ENCODE results near the gene OTX1.

OTX1 gene

GRCh38 chr2:63035660-63036059 is 15.0 kb upstream of the OTX1 start:
- H3K27ac ChIP-seq = no peak overlapping the region
- TF ChIP-seq CTCF (conservative IDR thresholded peaks at IDR 0.05) (no peak), ZFX (IDR thresholded peaks at IDR 0.05) (no peak)

GRCh38 chr2:63038034-63038433 is 12.6 kb upstream of the OTX1 start:
- no peak for TF ChIP-seq CTCF (conservative IDR thresholded peaks at IDR 0.05)

GRCh38 chr2:63040586-63040985 is 10.0 kb upstream of the OTX1 start:
- TF ChIP-seq ZFX (IDR thresholded peaks at IDR 0.05) (no peak), CTCF (conservative IDR thresholded peaks at IDR 0.05) (no peak)
- H3K27ac ChIP-seq = no peak overlapping the region

More at GRCh38 chr2:63038034-63038433, 12.6 kb upstream of the OTX1 start:
- H3K27ac ChIP-seq = no peak overlapping the region

GRCh38 chr2:63041592-63041991 is 9.0 kb upstream of the OTX1 start:
- no peak for TF ChIP-seq CTCF (conservative IDR thresholded peaks at IDR 0.05)
- no peak for TF ChIP-seq ZFX (IDR thresholded peaks at IDR 0.05)
- no peak overlapping the region for H3K27ac ChIP-seq

GRCh38 chr2:63044362-63045327 is 6.0 kb upstream of the OTX1 start:
- H3K27ac ChIP-seq = no peak overlapping the region
- no peak for TF ChIP-seq ZFX (IDR thresholded peaks at IDR 0.05)
- no peak for TF ChIP-seq CTCF (conservative IDR thresholded peaks at IDR 0.05)

GRCh38 chr2:63046552-63046951 is 4.1 kb upstream of the OTX1 start:
- no peak for TF ChIP-seq CTCF (conservative IDR thresholded peaks at IDR 0.05)
- no peak for TF ChIP-seq ZFX (IDR thresholded peaks at IDR 0.05)
- H3K27ac ChIP-seq = no peak overlapping the region

GRCh38 chr2:63046961-63047320 is 3.7 kb upstream of the OTX1 start:
- TF ChIP-seq CTCF (conservative IDR thresholded peaks at IDR 0.05) (no peak), ZFX (IDR thresholded peaks at IDR 0.05) (no peak)
- no peak overlapping the region for H3K27ac ChIP-seq

All from C4-2B (cell line).